ENCODE data around the gene CTIF.
A peak's percentile ranks its signal among the peaks of the same experiment; 100 is the strongest.

DNA sequence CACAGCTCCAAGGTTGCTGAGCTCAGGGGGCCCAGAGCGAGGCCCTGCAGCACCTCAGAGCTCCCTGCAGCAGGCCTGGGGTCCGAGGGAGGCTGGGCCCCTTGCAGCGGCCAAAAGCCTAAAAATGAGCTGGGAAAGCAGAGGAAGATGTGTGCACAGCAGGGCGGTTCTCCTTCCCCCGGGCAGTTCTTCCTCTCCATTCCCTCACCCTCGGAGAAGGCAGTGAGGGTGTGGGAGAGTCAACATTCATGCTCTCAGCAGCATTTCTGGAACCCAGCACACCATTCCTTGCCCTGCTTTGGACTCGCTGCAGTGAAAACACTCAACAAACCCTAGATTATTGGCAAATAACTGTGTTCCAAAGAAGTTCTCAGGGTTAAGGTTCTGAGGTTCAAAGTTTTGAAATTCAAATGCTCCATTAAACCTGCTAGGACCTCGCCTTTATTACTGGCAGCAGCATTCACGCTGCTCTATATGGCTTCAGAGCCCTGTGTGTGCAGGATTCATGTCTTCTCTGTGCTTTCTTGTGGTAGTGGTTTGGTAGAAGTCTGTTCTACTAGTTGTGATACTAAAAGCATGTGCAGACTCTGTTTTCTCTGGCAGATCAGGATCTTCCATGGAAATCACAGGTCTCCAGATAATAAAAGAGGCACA lies 79.1 kb downstream of the CTIF start:
- TF ChIP-seq CTCF (IDR thresholded peaks at IDR 0.05) (no peak), POLR2A (IDR thresholded peaks at IDR 0.05) (no peak), EP300 (IDR thresholded peaks at IDR 0.05) (peak in 1 of 2 donors; percentile 31)
